Loucy (cell line): ENCODE data around the gene CCDC122.

Experiments
- H2AFZ ChIP-seq: fragments of 200-600 bp; sonication (generic); 2 replicates; pipeline ENCODE4 v1.6.0; 2016; ENCODE audit warnings: antibody characterized with exemption, mild to moderate bottlenecking, low read length, moderate library complexity
- H3F3A ChIP-seq: fragments of 200-600 bp; 2 replicates; pipeline ENCODE4 v1.6.0; 2016; ENCODE audit warnings: antibody characterized with exemption, low read depth, mild to moderate bottlenecking
- H3K27me3 ChIP-seq: fragments of 200-600 bp; sonication (generic); 2 replicates; pipeline ENCODE4 v1.6.1; 2014; ENCODE audit warnings: low read length, mild to moderate bottlenecking; ENCODE audit not compliant: insufficient read depth, poor library complexity, severe bottlenecking
- H3K36me3 ChIP-seq: fragments of 200-600 bp; sonication (generic); 2 replicates; pipeline ENCODE4 v1.6.1; 2016; ENCODE audit warnings: low read length; ENCODE audit not compliant: insufficient read depth
- H3K4me1 ChIP-seq: fragments of 200-600 bp; sonication (generic); 2 replicates; pipeline ENCODE4 v1.5.1; 2014; ENCODE audit warnings: low read length, mild to moderate bottlenecking; ENCODE audit not compliant: insufficient read depth, poor library complexity, severe bottlenecking
- H3K4me2 ChIP-seq: fragments of 200-600 bp; sonication (generic); 2 replicates; pipeline ENCODE4 v1.6.0; 2014; ENCODE audit warnings: antibody characterized with exemption, low read length, low read depth, mild to moderate bottlenecking; ENCODE audit not compliant: poor library complexity, severe bottlenecking
- H3K4me3 ChIP-seq: fragments of 200-600 bp; sonication (generic); 2 replicates; pipeline ENCODE4 v1.5.1; 2014; ENCODE audit warnings: low read length, mild to moderate bottlenecking, mixed read lengths; ENCODE audit not compliant: poor library complexity, severe bottlenecking
- H3K79me2 ChIP-seq: fragments of 200-600 bp; sonication (generic); 2 replicates; pipeline ENCODE4 v1.6.1; 2014; ENCODE audit warnings: low read length; ENCODE audit not compliant: insufficient read depth
- H3K9ac ChIP-seq: fragments of 200-600 bp; sonication (generic); 2 replicates; pipeline ENCODE4 v1.6.0; 2014; ENCODE audit warnings: mild to moderate bottlenecking, low read depth, low read length, moderate library complexity; ENCODE audit not compliant: poor library complexity, severe bottlenecking
- H3K9me2 ChIP-seq: fragments of 200-600 bp; sonication (generic); replicated peaks from 2 replicates; pipeline ENCODE4 v1.6.1; 2016; ENCODE audit warnings: low read depth, low read length, mixed read lengths
- H3K9me3 ChIP-seq: fragments of 200-600 bp; sonication (generic); 2 replicates; pipeline ENCODE4 v1.6.1; 2014; ENCODE audit warnings: mild to moderate bottlenecking, antibody characterized with exemption, low read length, low read depth; ENCODE audit not compliant: insufficient read depth
- H4K20me1 ChIP-seq: fragments of 200-600 bp; sonication (generic); 2 replicates; pipeline ENCODE4 v1.6.0; 2014; ENCODE audit warnings: antibody characterized with exemption, low read length, mild to moderate bottlenecking; ENCODE audit not compliant: insufficient read depth, poor library complexity, severe bottlenecking
- EZH2phosphoT487 ChIP-seq: fragments of 200-600 bp; IDR thresholded peaks from 2 replicates; pipeline ENCODE4 v1.6.1; 2018; ENCODE audit warnings: antibody characterized with exemption, mild to moderate bottlenecking, moderate library complexity, borderline replicate concordance
- TF ChIP-seq, protein P1 (sequence below): fragments of 200-600 bp; sonication (generic); conservative IDR thresholded peaks from 2 replicates; pipeline ENCODE4 v1.5.1; 2014; ENCODE audit warnings: mild to moderate bottlenecking, antibody characterized with exemption, low read length

The CCDC122 gene

DNA sequence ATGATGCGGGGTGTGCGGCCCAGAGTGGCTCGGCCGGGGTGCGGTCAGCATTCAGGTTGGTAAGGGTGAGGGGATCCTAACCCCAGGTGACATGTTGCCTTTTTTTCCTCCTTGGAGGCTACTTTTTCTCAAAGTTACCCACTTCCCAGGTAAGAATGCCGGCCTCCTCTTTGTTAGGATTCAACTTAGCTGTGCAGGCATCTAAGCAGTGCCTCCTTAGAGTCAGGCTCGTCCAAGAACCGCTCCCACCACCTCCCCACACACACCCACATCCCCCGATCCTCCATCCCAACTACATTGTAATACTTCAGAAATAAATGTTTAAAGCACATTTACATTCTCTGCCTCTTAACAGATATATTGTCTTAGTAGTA is 92.0 kb downstream of the CCDC122 start:
- Histone ChIP-seq H3K9ac (peak overlapping the region; percentile 76), H3K27me3 (no peaks in the 10 kb centered on the region), H3K9me3 (no peaks in the 10 kb centered on the region), H3K9me2 (no peaks in the 10 kb centered on the region), H4K20me1 (no peaks in the 10 kb centered on the region), H3K4me1 (peaks cover 17% of the 10 kb centered on the region), H3K79me2 (no peaks in the 10 kb centered on the region), H2AFZ (peak overlapping the region; percentile 92), H3F3A (peaks cover 8% of the 10 kb centered on the region; the same call in 1 of the 2 replicates), H3K4me3 (peak overlapping the region; percentile 76), H3K4me2 (peak overlapping the region; percentile 84), H3K36me3 (no peaks in the 10 kb centered on the region)
- TF ChIP-seq, protein P1, sequence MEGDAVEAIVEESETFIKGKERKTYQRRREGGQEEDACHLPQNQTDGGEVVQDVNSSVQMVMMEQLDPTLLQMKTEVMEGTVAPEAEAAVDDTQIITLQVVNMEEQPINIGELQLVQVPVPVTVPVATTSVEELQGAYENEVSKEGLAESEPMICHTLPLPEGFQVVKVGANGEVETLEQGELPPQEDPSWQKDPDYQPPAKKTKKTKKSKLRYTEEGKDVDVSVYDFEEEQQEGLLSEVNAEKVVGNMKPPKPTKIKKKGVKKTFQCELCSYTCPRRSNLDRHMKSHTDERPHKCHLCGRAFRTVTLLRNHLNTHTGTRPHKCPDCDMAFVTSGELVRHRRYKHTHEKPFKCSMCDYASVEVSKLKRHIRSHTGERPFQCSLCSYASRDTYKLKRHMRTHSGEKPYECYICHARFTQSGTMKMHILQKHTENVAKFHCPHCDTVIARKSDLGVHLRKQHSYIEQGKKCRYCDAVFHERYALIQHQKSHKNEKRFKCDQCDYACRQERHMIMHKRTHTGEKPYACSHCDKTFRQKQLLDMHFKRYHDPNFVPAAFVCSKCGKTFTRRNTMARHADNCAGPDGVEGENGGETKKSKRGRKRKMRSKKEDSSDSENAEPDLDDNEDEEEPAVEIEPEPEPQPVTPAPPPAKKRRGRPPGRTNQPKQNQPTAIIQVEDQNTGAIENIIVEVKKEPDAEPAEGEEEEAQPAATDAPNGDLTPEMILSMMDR, result no peak
- TF ChIP-seq EZH2phosphoT487, result no peak

DNA sequence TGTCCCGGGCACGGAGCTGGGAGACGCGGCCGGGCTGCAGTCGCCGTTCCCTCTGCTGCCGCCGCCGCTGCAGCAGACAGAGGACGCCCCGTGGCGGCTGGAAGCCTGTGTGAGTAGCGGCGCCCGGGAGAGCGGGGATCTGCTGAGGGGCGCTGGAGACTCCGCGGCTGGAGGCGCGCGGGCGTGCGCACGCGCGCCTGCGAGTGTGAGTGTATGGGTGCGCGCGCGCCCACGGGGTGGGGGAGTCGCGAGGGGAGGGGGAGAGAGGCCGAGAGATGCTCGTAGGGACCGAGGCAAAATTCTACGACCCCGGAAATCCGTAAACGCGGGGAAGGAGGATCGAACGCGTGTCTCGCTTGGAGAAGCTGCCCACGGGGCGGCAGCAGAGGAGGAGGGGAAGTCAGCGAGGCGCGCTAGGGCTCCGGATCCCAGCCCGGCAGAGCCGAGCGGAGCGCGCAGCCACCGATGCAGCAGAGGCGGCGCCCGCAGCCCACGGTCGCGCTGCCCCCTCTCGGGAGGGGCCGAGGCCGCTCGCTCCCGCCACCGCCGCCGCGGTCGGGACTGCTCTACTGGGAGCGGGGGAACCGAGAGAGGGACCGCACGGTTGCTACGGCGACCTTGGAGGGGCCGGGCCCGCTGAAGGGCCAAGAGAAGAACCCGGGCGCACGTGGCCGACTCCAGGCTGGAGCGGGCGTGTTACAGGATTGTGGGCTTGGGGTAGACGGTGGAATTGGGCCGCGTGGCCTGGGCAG is 92.6 kb downstream of the CCDC122 start, which contains the start of gene ENOX1:
TSS of gene ENOX1 (minus strand) at position 207 of the 752 bp plus-strand sequence.
- Histone ChIP-seq H3K27me3 (no peaks in the 10 kb centered on the region), H2AFZ (peak within 1 kb of the TSS; percentile 92), H3K9me2 (no peaks in the 10 kb centered on the region), H3K36me3 (no peaks in the 10 kb centered on the region), H3K4me2 (peak within 1 kb of the TSS; percentile 84), H3K9me3 (no peaks in the 10 kb centered on the region), H3K4me3 (peak within 1 kb of the TSS; percentile 76), H4K20me1 (no peaks in the 10 kb centered on the region), H3K4me1 (peaks cover 17% of the 10 kb centered on the region), H3K9ac (peak within 1 kb of the TSS; percentile 76), H3K79me2 (no peaks in the 10 kb centered on the region), H3F3A (peaks cover 8% of the 10 kb centered on the region; the same call in 1 of the 2 replicates)
- TF ChIP-seq EZH2phosphoT487, result no peak
- TF ChIP-seq, protein P1, result peak; percentile 33; the same call in 1 of the 2 replicates

DNA sequence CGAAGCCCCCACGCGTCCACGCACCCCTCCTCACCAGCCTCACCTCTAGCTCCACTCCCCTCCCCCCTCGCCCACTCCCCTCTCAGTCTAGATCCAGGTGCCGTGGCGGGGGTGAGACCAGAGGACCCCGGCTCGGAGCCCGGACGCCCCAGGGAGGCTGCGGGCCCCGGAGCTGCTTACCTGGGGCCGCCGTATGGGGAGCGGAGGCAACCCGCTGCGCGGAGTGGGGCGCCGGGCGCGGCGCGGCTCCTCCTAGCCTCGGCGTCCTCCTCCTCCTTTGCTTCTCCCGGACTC is 93.1 kb downstream of the CCDC122 start:
- Histone ChIP-seq H4K20me1 (no peaks in the 10 kb centered on the region), H3K9ac (peak overlapping the region; percentile 76), H3K4me2 (peak overlapping the region; percentile 84), H3K79me2 (no peaks in the 10 kb centered on the region), H3F3A (peaks cover 8% of the 10 kb centered on the region; the same call in 1 of the 2 replicates), H3K4me3 (peak overlapping the region; percentile 76), H3K4me1 (peaks cover 17% of the 10 kb centered on the region), H3K9me3 (no peaks in the 10 kb centered on the region), H3K36me3 (no peaks in the 10 kb centered on the region), H3K9me2 (no peaks in the 10 kb centered on the region), H3K27me3 (no peaks in the 10 kb centered on the region), H2AFZ (peak overlapping the region; percentile 92)
- TF ChIP-seq, protein P1, result no peak
- TF ChIP-seq EZH2phosphoT487, result no peak
